ENCODE results near the gene AKT3.
"Not testable (repeated sequence)": the region's sequence is repeated elsewhere in the genome, so short reads cannot be mapped to it uniquely, and the experiment has no call there.

The AKT3 gene

DNA sequence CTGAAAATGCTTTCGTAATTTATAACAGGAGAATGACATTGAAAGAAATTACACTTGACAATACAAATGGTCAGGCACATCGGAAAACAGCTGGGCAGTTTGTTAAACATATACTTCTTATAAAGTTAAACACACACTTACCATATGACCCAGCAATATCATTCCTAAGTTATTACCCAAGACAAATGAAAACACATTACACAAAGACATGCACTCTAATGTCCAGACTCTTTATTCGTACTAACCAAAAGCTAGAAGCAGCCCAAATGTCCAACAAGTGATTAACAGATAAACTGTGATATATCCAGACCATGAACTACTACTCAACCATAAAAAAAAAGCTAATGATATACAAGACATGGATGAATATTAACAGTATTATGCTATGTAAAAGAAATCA lies 8.5 kb downstream of the AKT3 start:
- DNase-seq, result no peak

GRCh38 chr1:243837907-243838535 lies 12.0 kb downstream of the AKT3 start:
- DNase-seq, result no peak

DNA sequence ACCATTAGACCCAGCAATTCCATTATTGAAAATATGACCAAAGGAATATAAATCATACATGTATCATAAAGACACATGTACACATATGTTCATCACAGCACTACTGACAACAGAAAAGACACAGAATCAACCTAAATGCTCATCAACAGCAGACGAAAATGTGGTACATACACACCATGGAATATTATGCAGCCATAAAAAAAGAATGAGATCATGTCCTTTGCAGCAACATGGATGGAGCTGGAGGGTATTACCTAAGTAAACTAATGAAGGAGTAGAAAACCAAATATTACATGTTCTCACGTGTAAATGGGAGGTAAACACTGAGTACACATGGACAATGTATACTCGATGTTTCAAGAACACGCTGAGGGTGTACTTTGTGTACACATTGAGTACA lies 15.9 kb downstream of the AKT3 start:
- no peak for DNase-seq

GRCh38 chr1:243831463-243831862 lies 18.6 kb downstream of the AKT3 start:
- no peak for DNase-seq

DNA sequence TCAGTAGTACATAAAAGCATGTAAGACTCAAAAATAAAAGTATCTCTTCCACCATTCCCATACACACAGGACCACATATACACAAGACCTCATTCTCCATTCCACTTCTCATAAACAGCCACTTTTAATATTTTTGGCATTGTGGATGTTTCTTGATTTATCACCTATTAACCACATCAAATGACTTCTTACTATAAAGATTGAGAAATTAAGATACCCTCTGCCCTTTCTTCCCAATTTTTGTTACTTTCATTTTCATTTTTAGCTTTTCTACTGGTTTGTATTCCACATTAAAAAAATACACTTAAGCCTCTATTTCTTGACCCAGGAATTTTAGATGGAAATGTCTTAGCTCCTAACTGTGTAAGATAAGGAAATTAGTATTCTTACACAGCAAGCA lies 22.8 kb downstream of the AKT3 start:
- peak in 1 of 2 donors; percentile 10 for DNase-seq

- not testable (repeated sequence) for DNase-seq
Measured at GRCh38 chr1:243824907-243825306, 25.1 kb downstream of the AKT3 start.

GRCh38 chr1:243821177-243821680 lies 28.8 kb downstream of the AKT3 start:
- no peak for DNase-seq

- no peak for DNase-seq
Measured at GRCh38 chr1:243819438-243819839, 30.6 kb downstream of the AKT3 start.

GRCh38 chr1:243818978-243819377 lies 31.1 kb downstream of the AKT3 start:
- DNase-seq, result no peak

- DNase-seq, result no peak
Measured at GRCh38 chr1:243814718-243815117, 35.3 kb downstream of the AKT3 start.

- not testable (repeated sequence) for DNase-seq
Measured at GRCh38 chr1:243807346-243807745, 42.7 kb downstream of the AKT3 start.

- no peak for DNase-seq
Measured at GRCh38 chr1:243806310-243806709, 43.7 kb downstream of the AKT3 start.

DNA sequence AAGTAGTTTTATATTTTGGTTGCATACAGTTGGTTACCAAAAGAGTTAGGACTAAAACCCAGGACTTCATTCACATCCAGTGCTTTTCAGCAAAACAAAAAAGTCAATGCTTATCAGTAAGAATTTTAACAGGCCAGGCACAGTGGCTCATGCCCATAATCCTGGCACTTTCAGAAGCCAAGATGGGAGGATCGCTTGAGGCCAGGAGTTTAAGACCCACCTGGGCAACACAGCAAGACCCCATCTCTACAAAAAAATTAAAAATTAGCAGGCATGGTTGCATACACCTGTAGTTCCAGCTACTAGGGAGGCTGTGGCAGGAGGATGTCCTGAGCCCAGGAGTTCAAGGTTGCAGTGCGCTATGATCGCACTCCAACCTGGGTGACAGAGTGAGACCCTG lies 47.3 kb downstream of the AKT3 start:
- DNase-seq, result no peak

DNA sequence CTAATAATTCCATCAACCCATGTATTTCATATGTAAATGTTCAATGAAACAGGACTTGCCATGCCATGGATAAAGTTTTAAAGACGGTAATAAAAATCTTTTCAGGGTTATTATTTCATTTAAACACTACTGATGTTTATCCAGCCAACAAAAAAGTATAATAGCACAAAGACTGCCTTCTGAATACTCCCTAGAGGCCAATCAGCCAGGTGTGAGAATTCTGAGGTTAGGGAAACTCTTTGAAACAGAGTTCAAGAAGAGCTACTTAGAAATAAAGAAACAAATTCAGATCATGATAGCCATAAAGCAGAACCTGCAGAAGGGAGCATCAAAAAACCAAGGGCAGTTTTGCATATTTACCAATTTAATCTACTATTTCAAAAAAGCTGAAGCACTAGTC lies 48.7 kb downstream of the AKT3 start:
- DNase-seq, result no peak

- DNase-seq, result no peak
Measured at GRCh38 chr1:243799908-243800307, 50.1 kb downstream of the AKT3 start.

- no peak for DNase-seq
Measured at GRCh38 chr1:243798726-243799125, 51.3 kb downstream of the AKT3 start.

DNA sequence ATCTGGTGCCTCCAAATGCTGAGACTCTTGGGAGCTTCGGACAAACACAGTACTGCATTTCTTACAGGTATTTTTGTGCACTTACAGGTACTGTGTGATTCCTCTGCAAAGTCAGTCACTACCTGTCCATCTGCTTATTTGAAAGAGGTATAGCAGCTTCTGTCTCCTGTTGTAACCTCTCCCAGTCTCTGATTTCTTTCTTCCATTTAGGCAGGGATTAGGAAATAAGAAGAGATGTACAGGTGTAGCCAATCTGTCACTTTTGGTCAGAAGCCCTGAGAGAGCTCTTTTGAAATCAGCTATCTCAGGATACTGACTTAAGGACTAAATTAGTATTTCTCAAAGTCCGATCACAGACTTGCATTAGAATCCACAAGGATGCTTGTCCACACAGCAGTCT lies 54.0 kb downstream of the AKT3 start:
- DNase-seq, result no peak

DNA sequence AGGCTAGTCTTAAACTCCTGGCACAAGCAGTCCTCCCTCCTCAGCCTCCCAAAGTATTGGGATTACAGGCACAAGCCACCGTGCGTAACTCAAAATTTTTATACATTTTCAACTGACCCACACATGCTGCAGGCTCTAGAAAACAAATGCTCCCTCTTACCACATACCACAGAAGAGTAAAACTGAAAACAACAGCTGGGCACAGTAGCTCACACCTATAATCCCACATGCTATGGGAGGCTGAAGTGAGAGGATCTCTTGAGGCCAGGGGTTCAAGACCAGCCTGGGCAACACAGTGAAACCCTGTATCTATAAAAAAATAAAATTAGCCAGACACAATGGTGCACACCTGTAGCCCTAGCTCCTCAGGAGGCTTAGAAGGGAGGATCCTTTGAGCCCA lies 56.7 kb downstream of the AKT3 start:
- no peak for DNase-seq

- DNase-seq, result no peak
Measured at GRCh38 chr1:243792891-243793290, 57.2 kb downstream of the AKT3 start.

DNA sequence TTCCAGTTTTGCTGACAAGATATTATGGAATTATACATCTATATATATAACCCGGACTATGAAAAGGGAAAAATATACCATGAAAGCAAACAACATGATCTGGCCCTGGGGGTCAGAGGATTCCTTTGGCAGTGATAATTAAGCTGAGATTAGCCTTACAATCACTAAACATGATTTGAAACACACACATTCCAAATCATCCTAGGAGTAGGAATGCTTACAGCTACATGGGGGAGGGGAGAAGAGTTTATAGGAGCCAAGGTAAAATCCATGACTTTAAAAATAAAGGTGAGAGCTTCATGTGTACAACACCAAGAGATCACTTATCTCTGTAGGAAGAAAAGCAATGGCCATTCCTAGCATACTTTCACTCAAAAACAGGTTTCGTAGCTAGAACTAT lies 57.6 kb downstream of the AKT3 start:
- DNase-seq, result no peak

DNA sequence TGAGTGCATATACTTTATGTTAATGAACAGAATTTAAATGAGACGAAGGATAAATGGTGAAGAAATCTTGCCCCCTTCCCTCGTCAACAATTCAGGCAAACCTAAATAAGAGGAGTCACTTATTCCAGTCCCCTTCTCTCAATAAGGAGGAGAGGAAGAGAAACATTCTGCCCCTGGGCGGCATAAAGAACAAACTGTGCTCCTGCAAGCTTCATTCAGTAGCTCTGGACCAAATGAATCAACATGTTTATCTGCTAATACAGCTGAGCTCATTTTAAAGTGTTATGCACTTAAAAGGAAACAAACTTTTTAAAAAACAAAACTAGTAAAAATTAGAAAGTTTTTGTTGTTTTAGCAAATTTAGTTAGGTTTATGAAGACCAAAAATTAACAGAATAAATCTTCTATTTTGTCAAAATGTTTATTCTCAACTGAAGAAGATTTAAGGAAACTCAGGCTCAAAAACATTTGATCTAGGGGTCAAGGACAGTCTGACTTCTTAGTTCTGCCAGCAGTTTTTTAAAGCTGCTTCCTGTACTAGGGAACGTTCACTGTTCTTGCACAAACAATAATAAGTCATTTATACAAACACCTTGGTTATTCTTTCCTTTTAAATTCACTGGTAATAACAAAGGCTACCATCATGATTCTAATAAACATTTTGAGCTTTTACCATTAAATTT lies 58.3 kb downstream of the AKT3 start:
- DNase-seq, result no peak

DNA sequence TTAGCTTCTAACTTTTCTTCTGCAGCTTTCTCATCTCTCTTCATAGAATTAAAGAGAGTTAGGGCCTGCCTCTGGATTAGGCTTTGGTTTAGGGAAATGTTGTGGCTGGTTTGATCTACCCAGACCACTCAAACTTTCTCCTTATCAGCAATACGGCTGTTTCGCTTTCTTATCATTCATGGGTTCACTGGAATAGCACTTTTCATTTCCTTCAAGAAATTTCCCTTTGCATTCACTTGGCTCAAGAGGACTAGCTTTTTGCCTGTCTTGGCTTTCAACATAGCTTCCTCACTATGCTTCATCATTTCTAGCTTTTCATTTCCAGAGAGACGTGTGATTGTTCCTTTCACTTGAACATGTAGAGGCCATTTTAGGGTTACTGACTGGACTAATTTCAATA lies 59.6 kb downstream of the AKT3 start:
- no peak for DNase-seq

DNA sequence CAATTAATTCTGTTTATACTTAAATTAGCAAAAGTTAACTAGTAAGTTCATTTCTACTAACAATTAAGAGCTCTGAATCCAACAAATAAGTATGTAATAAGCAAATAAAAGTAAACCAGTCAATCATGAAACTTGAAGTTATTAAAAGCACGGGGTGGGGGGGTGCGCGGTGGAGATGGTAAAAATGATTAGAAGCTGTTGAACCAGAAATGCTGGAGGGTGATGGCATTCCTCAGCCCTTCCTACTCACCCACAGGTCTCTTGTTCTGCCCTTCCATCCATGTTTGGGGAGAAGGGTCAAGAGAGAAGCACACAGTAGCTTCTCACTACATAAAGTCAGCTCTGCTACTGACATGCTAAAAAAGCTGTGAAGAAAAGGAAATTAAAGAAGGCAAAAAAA lies 63.5 kb downstream of the AKT3 start:
- no peak for DNase-seq

- DNase-seq, result no peak
Measured at GRCh38 chr1:243784506-243784905, 65.5 kb downstream of the AKT3 start.

DNA sequence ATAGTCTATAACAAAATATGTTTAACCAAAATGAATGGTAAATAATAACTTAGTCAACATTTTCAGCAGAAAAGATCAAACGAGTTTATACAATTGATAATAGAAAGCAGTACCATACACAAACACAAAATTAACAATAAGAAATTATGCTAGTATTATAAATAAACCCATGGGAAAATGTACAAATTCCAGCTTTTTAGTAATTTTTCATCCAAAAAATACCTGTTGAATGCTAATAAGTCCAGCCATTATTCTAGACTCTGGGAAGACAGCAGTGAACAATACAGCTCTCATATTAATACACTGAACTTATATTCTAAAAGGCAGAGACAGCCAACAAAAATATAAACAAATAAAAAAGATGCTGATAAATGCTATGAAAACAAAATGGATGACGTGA lies 66.3 kb downstream of the AKT3 start:
- no peak for DNase-seq

Data from inflammatory macrophage treated with lipopolysaccharide for 1 hour (primary cell).